Left ventricle myocardium inferior (tissue), 1 donor: ENCODE measurements around the gene BBIP1. TPM values are rescaled to one million over a fixed set of nuclear protein-coding genes. Genes with fewer than 3 reads are reported as not detected.

Experiments
- DNase-seq: peaks from one replicate; pipeline ENCODE4 v3.0.0-alpha.2; 2020
- H3K27ac ChIP-seq: fragments of 200-600 bp; replicated peaks from 2 replicates; pipeline ENCODE4 v1.8.0; 2021
- H3K27me3 ChIP-seq: fragments of 200-600 bp; 2 replicates; pipeline ENCODE4 v1.8.0; 2021; ENCODE audit warnings: low read depth
- H3K36me3 ChIP-seq: fragments of 200-600 bp; 2 replicates; pipeline ENCODE4 v1.8.0; 2021
- H3K4me1 ChIP-seq: fragments of 200-600 bp; 2 replicates; pipeline ENCODE4 v1.8.0; 2021
- H3K4me3 ChIP-seq: fragments of 200-600 bp; 2 replicates; pipeline ENCODE4 v1.8.0; 2021; ENCODE audit warnings: mild to moderate bottlenecking, moderate library complexity
- H3K9me3 ChIP-seq: fragments of 200-600 bp; replicated peaks from 2 replicates; pipeline ENCODE4 v1.8.0; 2021
- intact Hi-C: fragments of 100-400 bp; cut with micrococcal nuclease; formaldehyde crosslinking; loops from one replicate; pipeline ENCODE4 v1.11.0; 2022
- total RNA-seq: library from RNA; stranded (reverse); fragmentation: NEBNext Ultra II Directional; extraction: Animal tissue kit (Norgen Biotek cat#: 25700); gene quantifications from one replicate; pipeline ENCODE4 v1.2.1, GENCODE V29; 2021
- TF ChIP-seq, protein P1 (sequence below): fragments of 200-600 bp; IDR thresholded peaks from 2 replicates; pipeline ENCODE4 v1.8.0; 2021; ENCODE audit warnings: antibody characterized with exemption, mild to moderate bottlenecking, borderline replicate concordance
- donor health status: DM: no; HTN: yes; CAD: no; lungs with severe emphysema.

BBIP1 gene
- total RNA-seq, 1 donor from 2014 or later: 25.1 TPM

DNA sequence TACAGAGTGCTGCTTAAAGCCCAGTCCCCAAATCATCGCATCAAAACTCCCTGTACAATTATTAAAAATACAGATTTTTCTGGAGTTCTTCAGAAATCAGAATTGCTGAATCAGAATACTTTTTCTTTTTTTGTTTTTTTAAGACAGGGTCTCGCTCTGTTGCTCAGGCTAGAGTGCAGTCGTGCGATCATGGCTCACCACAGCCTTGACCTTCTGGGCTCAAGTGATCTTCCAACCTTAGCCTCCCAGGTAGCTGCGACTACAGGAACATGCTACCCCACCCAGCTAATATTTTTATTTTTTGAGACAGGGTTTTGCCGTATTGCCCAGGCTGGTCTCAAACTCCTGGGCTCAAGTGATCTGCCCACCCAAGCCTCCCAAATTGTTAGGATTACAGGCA, 3.9 kb downstream of the BBIP1 start:
- intact Hi-C loops: no loop called here
- Histone ChIP-seq H3K4me3 (no peak overlapping the region), H3K36me3 (no peaks in the 10 kb centered on the region), H3K27ac (no peak overlapping the region), H3K9me3 (no peaks in the 10 kb centered on the region), H3K4me1 (peaks cover 23% of the 10 kb centered on the region), H3K27me3 (no peaks in the 10 kb centered on the region)
- TF ChIP-seq, protein P1, sequence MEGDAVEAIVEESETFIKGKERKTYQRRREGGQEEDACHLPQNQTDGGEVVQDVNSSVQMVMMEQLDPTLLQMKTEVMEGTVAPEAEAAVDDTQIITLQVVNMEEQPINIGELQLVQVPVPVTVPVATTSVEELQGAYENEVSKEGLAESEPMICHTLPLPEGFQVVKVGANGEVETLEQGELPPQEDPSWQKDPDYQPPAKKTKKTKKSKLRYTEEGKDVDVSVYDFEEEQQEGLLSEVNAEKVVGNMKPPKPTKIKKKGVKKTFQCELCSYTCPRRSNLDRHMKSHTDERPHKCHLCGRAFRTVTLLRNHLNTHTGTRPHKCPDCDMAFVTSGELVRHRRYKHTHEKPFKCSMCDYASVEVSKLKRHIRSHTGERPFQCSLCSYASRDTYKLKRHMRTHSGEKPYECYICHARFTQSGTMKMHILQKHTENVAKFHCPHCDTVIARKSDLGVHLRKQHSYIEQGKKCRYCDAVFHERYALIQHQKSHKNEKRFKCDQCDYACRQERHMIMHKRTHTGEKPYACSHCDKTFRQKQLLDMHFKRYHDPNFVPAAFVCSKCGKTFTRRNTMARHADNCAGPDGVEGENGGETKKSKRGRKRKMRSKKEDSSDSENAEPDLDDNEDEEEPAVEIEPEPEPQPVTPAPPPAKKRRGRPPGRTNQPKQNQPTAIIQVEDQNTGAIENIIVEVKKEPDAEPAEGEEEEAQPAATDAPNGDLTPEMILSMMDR: no peak
- DNase-seq: no peak

DNA sequence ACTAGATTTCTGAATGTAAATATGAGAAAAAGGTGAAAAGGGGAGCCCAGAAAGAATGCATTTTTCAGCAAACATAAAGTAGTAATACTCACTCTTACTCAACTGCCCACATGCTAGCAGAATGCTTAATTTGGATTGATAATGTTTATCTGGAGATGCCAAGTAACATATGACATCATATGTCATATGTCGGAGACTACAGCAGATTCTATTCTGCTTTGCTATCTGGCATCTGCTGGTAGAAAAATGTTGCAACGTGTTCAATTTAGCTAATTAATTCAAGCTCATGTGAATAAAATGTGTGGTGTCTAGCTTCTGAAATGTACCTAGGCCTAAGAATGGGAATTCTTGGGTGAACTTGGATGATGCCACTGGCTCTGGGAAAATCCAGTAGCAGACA, 4.5 kb downstream of the BBIP1 start:
- intact Hi-C loops: no loop called here
- TF ChIP-seq, protein P1: no peak
- H3K4me3 ChIP-seq: no peak overlapping the region

DNA sequence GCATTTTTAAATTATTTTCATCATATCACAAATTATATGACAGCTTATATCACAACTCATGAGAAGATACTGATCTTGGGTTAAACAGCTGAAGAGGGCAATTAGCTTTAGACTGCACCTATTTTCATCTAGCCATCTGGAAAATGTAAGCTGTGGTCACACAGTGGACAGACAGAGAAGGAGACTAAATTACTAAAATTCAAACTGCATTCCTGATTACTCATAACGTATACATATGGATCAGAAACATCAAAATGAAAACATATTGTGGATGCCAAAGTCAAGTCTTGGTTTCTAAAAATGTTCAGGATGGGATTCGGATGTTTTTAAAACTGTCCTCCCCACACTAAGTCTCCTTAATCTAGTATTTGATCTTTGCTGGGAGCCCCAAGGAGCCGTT, 6.6 kb downstream of the BBIP1 start:
- intact Hi-C loops: no loop called here
- Histone ChIP-seq H3K27me3 (no peaks in the 10 kb centered on the region), H3K4me1 (peaks cover 9% of the 10 kb centered on the region), H3K36me3 (no peaks in the 10 kb centered on the region), H3K9me3 (no peaks in the 10 kb centered on the region), H3K27ac (no peak overlapping the region), H3K4me3 (no peak overlapping the region)
- DNase-seq: no peak
- TF ChIP-seq, protein P1: no peak

More for the DNA sequence above, 4.5 kb downstream of the BBIP1 start:
- DNase-seq: no peak
- Histone ChIP-seq H3K27me3 (no peaks in the 10 kb centered on the region), H3K9me3 (no peaks in the 10 kb centered on the region), H3K4me1 (peaks cover 21% of the 10 kb centered on the region), H3K36me3 (no peaks in the 10 kb centered on the region), H3K27ac (no peak overlapping the region)

DNA sequence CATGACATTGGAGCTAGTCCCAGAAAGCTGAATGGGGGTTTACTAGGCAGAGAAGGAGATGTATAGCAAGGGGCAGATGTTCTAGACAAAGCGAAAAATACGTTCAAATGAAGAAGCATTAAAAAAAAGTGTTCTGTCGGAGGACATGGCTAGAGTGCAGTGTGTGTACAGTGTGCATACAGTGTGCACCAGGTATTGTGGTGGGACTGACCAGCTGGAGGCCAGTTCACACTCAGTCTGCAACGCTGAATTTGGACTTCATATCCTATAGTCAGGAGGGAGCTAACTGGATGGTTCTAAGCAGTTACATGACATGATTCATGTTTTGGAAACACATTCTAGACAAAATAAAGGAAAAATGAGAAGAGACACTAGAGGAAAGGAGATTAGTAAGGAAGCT, 8.8 kb downstream of the BBIP1 start:
- no peak for DNase-seq
- intact Hi-C loops: no loop called here
- no peaks in the 10 kb centered on the region for H3K9me3 ChIP-seq
- no peaks in the 10 kb centered on the region for H3K4me1 ChIP-seq
- H3K27me3 ChIP-seq: no peaks in the 10 kb centered on the region
- TF ChIP-seq, protein P1: no peak
- H3K27ac ChIP-seq: no peak overlapping the region
- no peak overlapping the region for H3K4me3 ChIP-seq
- H3K36me3 ChIP-seq: no peaks in the 10 kb centered on the region

DNA sequence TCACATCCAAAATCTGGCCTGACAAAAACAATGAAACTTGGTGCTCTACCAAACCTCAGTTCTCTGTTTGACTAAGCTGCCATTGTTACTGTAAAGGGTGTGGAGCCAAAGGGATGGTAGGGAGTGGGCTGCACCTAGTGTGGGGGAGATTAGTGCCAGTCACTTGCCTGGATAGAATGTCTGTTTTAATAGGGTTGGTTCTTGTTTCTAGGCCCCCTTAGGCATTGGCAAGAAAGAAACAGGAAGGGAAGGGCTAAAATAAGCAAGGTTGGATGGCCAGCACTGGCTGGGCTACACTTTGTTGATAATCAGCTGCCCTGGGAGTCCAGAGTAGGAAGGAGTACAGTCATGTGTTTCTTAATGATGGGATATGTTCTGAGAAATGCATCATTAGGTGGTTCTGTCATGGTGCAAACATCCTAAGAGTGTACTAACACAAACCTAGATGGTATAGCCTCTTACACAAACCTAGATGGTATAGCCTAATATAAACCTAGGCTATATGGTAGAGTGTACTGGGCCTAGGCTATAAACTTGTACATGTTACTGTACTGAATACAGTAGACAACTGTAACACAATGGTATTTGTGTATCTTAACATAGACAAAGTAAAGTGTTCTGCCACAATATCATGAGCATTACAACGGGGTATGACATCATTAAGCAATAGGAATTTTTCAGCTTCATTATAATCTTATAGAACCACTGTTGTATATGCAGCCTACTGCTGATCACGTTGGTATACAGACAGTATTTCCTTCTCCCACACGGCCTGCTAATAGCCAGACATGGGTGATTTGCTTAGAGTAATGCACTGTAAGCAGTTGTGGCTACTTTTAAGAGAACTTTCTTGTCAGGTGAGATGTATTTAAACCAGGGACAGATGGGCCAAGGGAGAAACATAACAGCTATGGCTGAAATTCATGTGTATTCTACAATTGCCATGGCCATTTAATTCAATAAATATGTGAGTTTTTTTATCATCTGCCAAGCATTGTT, 15.4 kb downstream of the BBIP1 start:
- H3K4me1 ChIP-seq: peaks cover 12% of the 10 kb centered on the region
- H3K36me3 ChIP-seq: peaks cover 27% of the 10 kb centered on the region
- no peaks in the 10 kb centered on the region for H3K9me3 ChIP-seq
- H3K27ac ChIP-seq: no peak overlapping the region
- no peaks in the 10 kb centered on the region for H3K27me3 ChIP-seq
- no peak overlapping the region for H3K4me3 ChIP-seq
- TF ChIP-seq, protein P1: no peak
- no peak for DNase-seq
- intact Hi-C loops: loop anchor here (10.0 kb wide), 1 partner anchor 309 kb away; no protein-coding TSS in a partner anchor
